Natural killer cell treated with Interleukin-12 subunit alpha and Interleukin-12 subunit beta and Interleukin-15 and Interleukin-18, amount 100 ng/mL, for 72 hours (primary cell): ENCODE data around the gene GAS6. TPM values are rescaled to one million over a fixed set of nuclear protein-coding genes. Genes with fewer than 3 reads are reported as not detected.
"Not testable (repeated sequence)": the region's sequence is repeated elsewhere in the genome, so short reads cannot be mapped to it uniquely, and the experiment has no call there.

ENCODE experiments used
- ATAC-seq, 2 donors: fragments of 150-1000 bp; cut with Tn5 transposase in 1 of 2; sonication (Bioruptor Pico), chemical (Tn5 transposase) in 1 of 2; 2 replicates each; pipeline ENCODE4 v1.10.0; 2021
- DNase-seq: peaks from one replicate; pipeline ENCODE4 v3.0.0; 2022; ENCODE audit warnings: low spot score
- H3K27ac Mint-ChIP-seq, 2 donors: 1 replicate in 1 of 2; 2 replicates in 1 of 2; pipeline ENCODE4 v1.8.0; 2022; ENCODE audit warnings: mixed read lengths in 2 of 2, mild to moderate bottlenecking in 1 of 2, moderate library complexity in 1 of 2
- H3K27me3 Mint-ChIP-seq, 2 donors: 1 replicate in 1 of 2; 2 replicates in 1 of 2; pipeline ENCODE4 v1.8.0; 2022; ENCODE audit warnings: mixed read lengths in 2 of 2
- H3K36me3 Mint-ChIP-seq: one replicate; pipeline ENCODE4 v1.8.0; 2022; ENCODE audit warnings: mixed read lengths
- H3K4me1 Mint-ChIP-seq, 2 donors: 1 replicate in 1 of 2; 2 replicates in 1 of 2; pipeline ENCODE4 v1.8.0; 2022; ENCODE audit warnings: low read depth in 2 of 2, mixed read lengths in 2 of 2, mild to moderate bottlenecking in 1 of 2
- H3K4me3 Mint-ChIP-seq: one replicate; pipeline ENCODE4 v1.8.0; 2022; ENCODE audit warnings: mixed read lengths
- H3K9me3 Mint-ChIP-seq: 2 replicates; pipeline ENCODE4 v1.8.0; 2022; ENCODE audit warnings: mixed read lengths
- total RNA-seq, 2 donors: library from RNA; stranded (reverse); gene quantifications; one replicate each; pipeline ENCODE4 v1.2.3, GENCODE V29; 2022

Gene GAS6
- under 1 TPM in 1 of 2 donors, not detected in 1; 0.45 TPM for total RNA-seq

- Mint-ChIP-seq H3K27me3 (peaks cover 35 to 54% of the 10 kb centered on the region in 2 donors), H3K4me3 (peak within 1 kb of the TSS; percentile 64), H3K4me1 (peaks cover 7 to 16% of the 10 kb centered on the region in 2 donors), H3K9me3 (peaks cover 8% of the 10 kb centered on the region), H3K27ac (no peak within 1 kb of the TSS), H3K36me3 (peaks cover 6% of the 10 kb centered on the region)
- DNase-seq (no peak), ATAC-seq (peak; percentile 21 to 24)
Measured at GRCh38 chr13:113863524-113864272, at the start of gene GAS6. Gene GAS6 (minus strand): TSS chr13:113864076. CDS start chr13:113863920, 156 bp downstream.

- Mint-ChIP-seq H3K36me3 (peaks cover 22% of the 10 kb centered on the region), H3K27me3 (peaks cover 38 to 64% of the 10 kb centered on the region in 2 donors), H3K4me1 (peaks cover 6 to 13% of the 10 kb centered on the region in 2 donors)
- H3K27ac Mint-ChIP-seq, DNase-seq, H3K4me3 Mint-ChIP-seq, ATAC-seq, H3K9me3 Mint-ChIP-seq: not testable (repeated sequence)
Measured at GRCh38 chr13:113913408-113913807, 49.5 kb upstream of the GAS6 start.

GRCh38 chr13:113912596-113912995 lies 48.7 kb upstream of the GAS6 start:
- no peak for DNase-seq
- ATAC-seq = no peak
- no peak overlapping the region for H3K4me3 Mint-ChIP-seq
- peaks cover 4% of the 10 kb centered on the region for H3K9me3 Mint-ChIP-seq
- peaks cover 43 to 68% of the 10 kb centered on the region in 2 donors for H3K27me3 Mint-ChIP-seq
- H3K4me1 Mint-ChIP-seq = peaks cover 6 to 13% of the 10 kb centered on the region in 2 donors
- peaks cover 22% of the 10 kb centered on the region for H3K36me3 Mint-ChIP-seq
- no peak overlapping the region for H3K27ac Mint-ChIP-seq

- Mint-ChIP-seq H3K27me3 (peaks cover 35 to 44% of the 10 kb centered on the region in 2 donors), H3K4me3 (no peak overlapping the region), H3K9me3 (no peaks in the 10 kb centered on the region), H3K4me1 (no peaks in the 10 kb centered on the region), H3K36me3 (peaks cover 9% of the 10 kb centered on the region), H3K27ac (no peak overlapping the region)
- DNase-seq = no peak
- ATAC-seq = no peak
Measured at GRCh38 chr13:113907635-113908617, 44.0 kb upstream of the GAS6 start.

- no peak for ATAC-seq
- Mint-ChIP-seq H3K27me3 (peaks cover 26 to 30% of the 10 kb centered on the region in 2 donors), H3K4me3 (no peak overlapping the region), H3K27ac (no peak overlapping the region), H3K9me3 (no peaks in the 10 kb centered on the region), H3K4me1 (no peaks in the 10 kb centered on the region), H3K36me3 (no peaks in the 10 kb centered on the region)
- DNase-seq = no peak
Measured at GRCh38 chr13:113906571-113906970, 42.7 kb upstream of the GAS6 start.

- Mint-ChIP-seq H3K27me3 (peaks cover 21 to 24% of the 10 kb centered on the region in 2 donors), H3K4me3 (no peak overlapping the region), H3K4me1 (no peaks in the 10 kb centered on the region), H3K27ac (no peak overlapping the region), H3K36me3 (no peaks in the 10 kb centered on the region), H3K9me3 (no peaks in the 10 kb centered on the region)
- ATAC-seq (no peak), DNase-seq (no peak)
Measured at GRCh38 chr13:113905942-113906341, 42.1 kb upstream of the GAS6 start.

- Mint-ChIP-seq H3K4me3 (no peak overlapping the region), H3K27me3 (peaks cover 15 to 17% of the 10 kb centered on the region in 2 donors), H3K36me3 (no peaks in the 10 kb centered on the region), H3K27ac (no peak overlapping the region), H3K9me3 (no peaks in the 10 kb centered on the region), H3K4me1 (no peaks in the 10 kb centered on the region)
- DNase-seq = no peak
- ATAC-seq = no peak
Measured at GRCh38 chr13:113905018-113905417, 41.1 kb upstream of the GAS6 start.

GRCh38 chr13:113904411-113904810 lies 40.5 kb upstream of the GAS6 start:
- DNase-seq (no peak), ATAC-seq (no peak)
- no peak overlapping the region for H3K4me3 Mint-ChIP-seq
- no peaks in the 10 kb centered on the region for H3K36me3 Mint-ChIP-seq
- peaks cover 13 to 17% of the 10 kb centered on the region in 2 donors for H3K27me3 Mint-ChIP-seq
- H3K4me1 Mint-ChIP-seq = no peaks in the 10 kb centered on the region
- H3K9me3 Mint-ChIP-seq = no peaks in the 10 kb centered on the region
- no peak overlapping the region for H3K27ac Mint-ChIP-seq

- peaks cover 8 to 13% of the 10 kb centered on the region in 2 donors for H3K27me3 Mint-ChIP-seq
- ATAC-seq (no peak), DNase-seq (no peak)
- no peak overlapping the region for H3K27ac Mint-ChIP-seq
- no peaks in the 10 kb centered on the region for H3K4me1 Mint-ChIP-seq
- H3K9me3 Mint-ChIP-seq = no peaks in the 10 kb centered on the region
- no peaks in the 10 kb centered on the region for H3K36me3 Mint-ChIP-seq
- no peak overlapping the region for H3K4me3 Mint-ChIP-seq
Measured at GRCh38 chr13:113903912-113904311, 40.0 kb upstream of the GAS6 start.

- Mint-ChIP-seq H3K4me1 (no peaks in the 10 kb centered on the region), H3K27me3 (peaks cover 2 to 10% of the 10 kb centered on the region in 2 donors), H3K27ac (no peak overlapping the region), H3K4me3 (no peak overlapping the region), H3K36me3 (no peaks in the 10 kb centered on the region), H3K9me3 (no peaks in the 10 kb centered on the region)
- DNase-seq = no peak
- no peak for ATAC-seq
Measured at GRCh38 chr13:113902986-113903775, 39.3 kb upstream of the GAS6 start.

- Mint-ChIP-seq H3K4me3 (no peak overlapping the region), H3K27ac (no peak overlapping the region), H3K27me3 (peaks cover 4 to 8% of the 10 kb centered on the region in 2 donors), H3K36me3 (no peaks in the 10 kb centered on the region), H3K9me3 (no peaks in the 10 kb centered on the region), H3K4me1 (no peaks in the 10 kb centered on the region)
- DNase-seq (no peak), ATAC-seq (no peak)
Measured at GRCh38 chr13:113902481-113902880, 38.6 kb upstream of the GAS6 start.

GRCh38 chr13:113901642-113902041 lies 37.8 kb upstream of the GAS6 start:
- H3K36me3 Mint-ChIP-seq = no peaks in the 10 kb centered on the region
- peaks cover 13% of the 10 kb centered on the region in 2 donors for H3K27me3 Mint-ChIP-seq
- ATAC-seq (no peak), DNase-seq (no peak)
- H3K9me3 Mint-ChIP-seq = no peaks in the 10 kb centered on the region
- H3K27ac Mint-ChIP-seq = no peak overlapping the region
- no peaks in the 10 kb centered on the region for H3K4me1 Mint-ChIP-seq
- no peak overlapping the region for H3K4me3 Mint-ChIP-seq

- H3K27me3 Mint-ChIP-seq = peaks cover 14 to 16% of the 10 kb centered on the region in 2 donors
- no peak overlapping the region for H3K27ac Mint-ChIP-seq
- no peak overlapping the region for H3K4me3 Mint-ChIP-seq
- no peaks in the 10 kb centered on the region for H3K9me3 Mint-ChIP-seq
- no peak for DNase-seq
- ATAC-seq = no peak
- no peaks in the 10 kb centered on the region for H3K4me1 Mint-ChIP-seq
- H3K36me3 Mint-ChIP-seq = no peaks in the 10 kb centered on the region
Measured at GRCh38 chr13:113901231-113901630, 37.4 kb upstream of the GAS6 start.
